NCI-H345 treated with DMSO at 0.1 percent for 48 hours (cell line): ENCODE measurements around the gene ECI1.
A peak's percentile ranks its signal among the peaks of the same experiment; 100 is the strongest.

Experiments used
- DNase-seq: peaks from one replicate; lab custom pipeline; 2025; ENCODE audit not compliant: unreplicated experiment; lab: John Stamatoyannopoulos, UW

ECI1 gene

DNA sequence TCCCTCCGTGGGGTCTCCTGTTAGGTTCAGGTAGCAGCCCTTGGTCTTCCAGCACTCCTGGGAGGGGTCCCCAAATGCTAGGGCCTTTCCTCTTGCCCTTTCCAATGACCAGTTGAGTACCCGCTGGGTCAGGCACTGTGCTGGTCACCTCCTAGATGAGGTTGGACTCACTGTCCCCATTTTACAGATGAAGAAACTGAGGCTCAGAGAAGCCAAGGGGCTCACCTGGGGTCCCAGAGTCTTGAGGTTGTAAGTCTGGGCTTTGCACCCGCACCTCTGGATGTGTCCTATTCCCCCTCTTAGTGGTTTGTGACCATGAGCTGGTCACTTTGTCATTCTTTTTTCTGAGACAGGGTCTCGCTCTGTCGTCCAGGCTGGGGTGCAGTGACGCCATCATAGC is 53.6 kb downstream of the ECI1 start:
- DNase-seq = no peak

DNA sequence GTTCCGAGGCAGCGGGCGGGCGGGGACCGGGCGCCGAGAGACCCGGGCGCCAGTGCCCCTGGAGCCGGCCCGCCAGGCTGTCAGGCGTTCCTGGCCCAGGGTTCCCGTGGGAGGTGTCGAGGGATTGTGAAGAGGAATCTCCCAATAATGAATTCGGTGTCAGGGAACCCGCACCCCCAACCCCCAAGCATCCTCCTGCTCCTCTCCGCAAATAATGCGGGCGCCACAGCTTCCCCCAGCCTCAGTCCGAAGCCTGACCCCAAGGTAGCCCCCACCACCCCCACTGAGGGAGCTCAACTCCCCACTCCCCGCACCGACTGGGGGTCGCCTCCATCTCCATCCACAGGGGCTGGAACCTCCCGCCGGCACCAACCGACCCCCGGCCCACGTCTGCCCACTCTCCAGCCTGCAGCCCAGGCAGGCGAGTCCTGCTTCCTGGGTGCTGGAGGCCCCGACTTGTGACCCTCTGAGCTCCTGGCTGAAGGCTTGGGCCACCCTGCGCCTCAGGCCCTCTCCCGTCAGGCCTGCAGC is 54.3 kb downstream of the ECI1 start:
- no peak for DNase-seq

DNA sequence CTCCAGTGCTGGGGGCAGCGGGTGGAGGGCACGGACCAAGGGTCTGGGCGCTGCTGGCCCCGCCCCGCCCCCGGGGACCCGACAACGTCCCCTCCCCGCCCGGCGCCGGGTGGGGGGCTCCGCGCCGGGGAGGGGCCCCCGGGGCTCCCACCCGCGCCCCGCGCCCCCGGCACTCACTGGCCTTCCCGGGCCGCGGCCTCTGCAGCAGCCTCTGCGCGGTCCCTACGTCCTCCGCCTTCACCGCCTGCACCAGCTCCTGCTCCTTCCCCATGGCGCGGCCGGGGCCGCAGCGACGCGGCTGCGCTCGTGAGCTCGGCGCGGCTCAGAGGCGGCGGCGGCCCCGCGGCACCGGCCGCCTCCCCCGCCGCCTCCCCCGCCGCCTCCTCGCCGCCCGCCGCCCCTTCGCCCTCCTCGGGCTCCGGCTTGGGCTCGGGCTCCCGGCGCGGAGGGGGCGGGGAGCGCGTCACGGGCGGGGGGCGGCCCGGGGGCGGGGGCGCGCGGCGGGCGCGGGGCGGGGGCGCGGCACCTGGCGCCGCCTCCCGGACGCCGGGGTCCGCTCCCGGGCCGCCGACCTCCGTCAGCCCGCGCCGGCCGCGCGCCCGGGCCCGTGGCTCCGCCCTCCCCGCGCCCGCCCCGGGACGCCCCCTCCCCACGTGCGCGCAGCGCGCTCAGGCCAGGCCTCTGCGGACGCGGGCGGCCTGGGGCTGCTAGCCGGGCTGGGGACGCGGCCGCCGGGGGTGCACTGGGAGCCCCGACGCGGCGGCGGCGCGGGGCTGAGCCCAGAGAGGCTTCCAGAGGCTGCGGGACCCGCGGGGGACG is 55.0 kb downstream of the ECI1 start, which contains the start of gene CASKIN1:
Gene CASKIN1 (minus strand): TSS at position 444 of the 819 bp plus-strand sequence. CDS start 173 bp downstream, at position 271.
- DNase-seq = no peak

DNA sequence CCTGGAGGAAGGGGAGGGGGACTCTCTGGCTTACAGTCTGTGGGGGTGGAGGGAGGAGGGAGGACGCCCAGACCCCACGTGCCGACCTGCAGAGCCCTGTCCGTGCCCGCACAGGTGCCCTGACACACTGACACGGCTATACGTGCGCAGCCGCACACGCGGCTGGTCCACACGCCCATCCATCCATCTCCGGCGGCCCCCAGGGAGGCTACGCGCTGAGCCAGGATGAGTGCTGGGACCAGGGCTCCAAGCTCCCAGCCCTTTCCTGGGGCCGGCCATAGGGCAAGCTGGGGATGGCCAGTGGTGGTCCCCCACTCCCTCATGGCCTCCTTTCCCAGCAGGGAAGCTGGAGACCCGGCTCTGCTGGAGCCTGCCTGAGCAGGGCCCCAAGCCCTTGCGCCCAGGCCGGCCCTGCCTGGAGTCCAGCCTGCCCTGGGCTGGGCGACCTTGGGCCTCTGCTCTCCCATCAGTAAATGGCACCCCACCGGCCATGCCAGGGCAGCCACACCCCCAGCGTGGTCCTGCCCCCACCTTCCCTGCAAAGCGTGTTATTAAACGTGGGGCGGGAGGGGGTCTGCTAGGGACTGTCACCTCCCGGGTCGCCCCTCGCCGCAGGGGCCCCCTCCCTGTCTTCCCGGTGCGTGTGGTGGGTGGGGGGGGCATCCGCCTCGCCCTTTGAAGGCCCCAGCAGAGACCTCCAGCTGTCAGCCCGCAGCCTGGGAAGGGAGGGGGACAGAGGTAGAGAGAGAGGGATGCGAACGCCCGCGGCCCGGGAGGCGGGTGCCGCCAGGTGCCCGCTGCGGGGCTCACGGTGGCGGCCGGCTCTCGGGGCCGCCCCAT is 55.8 kb downstream of the ECI1 start:
- DNase-seq = no peak

DNA sequence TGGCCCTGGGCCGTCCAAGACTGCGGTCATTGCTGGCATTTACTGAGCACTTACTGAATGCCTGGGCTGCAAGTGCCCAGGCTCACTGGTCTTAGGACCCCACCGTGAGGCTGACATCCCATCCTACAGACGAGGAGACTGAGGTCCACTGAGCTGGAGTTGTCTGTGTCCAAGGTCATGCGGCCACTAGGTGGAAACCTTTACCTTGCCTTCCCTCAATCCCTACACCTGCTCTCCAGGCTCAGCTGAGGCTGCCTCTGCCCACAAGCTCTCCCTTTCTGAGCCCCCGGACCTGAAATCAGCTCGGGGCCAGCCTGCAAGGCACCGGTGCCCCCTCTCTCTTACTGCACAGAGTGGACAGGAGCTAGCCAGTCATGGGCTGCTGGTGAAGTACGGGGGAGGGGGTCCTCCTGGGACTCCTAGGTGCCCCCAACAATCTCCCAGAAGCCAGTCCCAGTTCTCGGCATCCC is 56.5 kb downstream of the ECI1 start:
- peak; percentile 35 for DNase-seq

DNA sequence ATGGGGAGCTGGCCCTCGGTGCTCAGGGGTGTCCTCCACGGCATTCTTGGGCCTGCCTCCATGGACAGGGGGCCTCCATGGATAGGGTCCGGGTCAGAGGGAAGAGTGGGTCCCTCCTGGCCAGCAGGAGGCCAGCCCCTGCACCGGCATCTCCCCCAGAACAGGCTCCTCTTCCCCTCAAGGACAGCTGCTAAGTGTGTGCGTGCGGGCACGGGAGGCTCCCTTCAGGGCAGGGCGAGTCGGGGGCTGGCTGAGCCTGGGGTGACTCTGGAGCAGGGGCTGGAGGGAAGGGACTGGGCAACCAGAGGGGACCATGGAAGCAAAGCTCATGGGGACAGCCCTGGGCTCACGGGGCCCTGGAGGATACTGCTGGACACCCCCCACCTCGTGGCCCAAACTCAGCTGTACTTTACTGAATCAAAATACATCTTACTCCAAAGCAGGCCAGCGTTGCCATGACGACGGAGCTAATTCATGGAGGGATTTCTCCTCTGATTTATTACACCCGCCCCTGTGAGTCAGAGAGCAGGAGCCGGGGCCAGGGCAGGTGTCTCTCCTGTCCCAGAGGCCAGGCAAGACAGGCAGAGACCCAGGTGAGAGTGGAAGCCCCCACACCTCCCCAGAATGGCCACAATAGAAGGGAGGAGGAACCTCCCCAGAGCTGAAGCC is 57.1 kb downstream of the ECI1 start:
- no peak for DNase-seq

DNA sequence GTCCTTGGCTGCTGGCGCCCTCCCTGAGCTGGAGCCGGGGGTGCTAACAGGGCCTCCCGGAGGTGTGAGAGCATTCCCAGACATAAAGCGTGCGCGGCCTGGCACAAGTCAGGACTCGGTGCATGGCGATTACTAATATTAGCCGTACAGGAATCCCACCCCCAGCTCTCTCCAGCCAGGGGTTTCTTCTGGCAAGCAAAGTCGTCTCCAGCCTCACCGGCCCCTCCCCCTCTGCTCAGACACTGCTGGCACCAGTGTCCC is 60.0 kb downstream of the ECI1 start:
- no peak for DNase-seq

DNA sequence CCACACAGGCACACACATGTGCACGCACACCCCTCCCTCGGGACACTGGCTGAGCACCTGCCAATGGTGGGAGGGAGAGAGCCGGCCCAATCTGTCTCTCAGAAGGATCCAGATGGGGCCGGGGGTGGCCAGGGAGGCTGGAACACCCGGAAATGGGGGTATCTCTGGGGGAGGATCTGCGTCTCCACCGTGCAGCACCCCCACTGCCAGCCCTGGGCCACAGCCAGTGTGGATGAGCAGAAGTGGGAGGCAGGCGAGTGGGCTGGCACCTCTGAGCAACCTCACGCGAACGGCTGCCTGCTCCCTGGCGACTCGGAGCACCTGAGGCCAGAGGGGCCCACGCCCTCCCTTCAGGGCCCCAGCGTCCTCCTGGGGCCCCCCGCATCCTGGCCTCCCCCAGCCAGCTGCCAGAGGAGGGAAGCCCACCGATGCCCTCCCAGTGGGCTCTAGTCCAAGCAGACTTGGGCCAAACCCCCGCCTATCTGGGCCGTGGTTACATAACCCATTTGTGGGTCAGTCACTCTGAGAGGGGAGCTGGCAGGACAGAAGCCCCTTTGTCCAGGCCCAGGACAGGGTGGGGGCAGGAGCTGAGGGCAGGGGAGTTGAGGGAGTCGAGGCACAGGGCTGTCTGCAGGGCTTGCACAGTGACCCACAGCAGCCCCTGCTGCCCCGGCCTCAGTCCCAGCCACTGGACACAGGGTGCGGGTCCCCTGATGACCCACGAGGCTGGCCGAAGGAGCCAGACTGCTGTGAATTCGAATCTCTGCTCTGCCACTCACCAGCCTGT is 60.5 kb downstream of the ECI1 start:
- no peak for DNase-seq

DNA sequence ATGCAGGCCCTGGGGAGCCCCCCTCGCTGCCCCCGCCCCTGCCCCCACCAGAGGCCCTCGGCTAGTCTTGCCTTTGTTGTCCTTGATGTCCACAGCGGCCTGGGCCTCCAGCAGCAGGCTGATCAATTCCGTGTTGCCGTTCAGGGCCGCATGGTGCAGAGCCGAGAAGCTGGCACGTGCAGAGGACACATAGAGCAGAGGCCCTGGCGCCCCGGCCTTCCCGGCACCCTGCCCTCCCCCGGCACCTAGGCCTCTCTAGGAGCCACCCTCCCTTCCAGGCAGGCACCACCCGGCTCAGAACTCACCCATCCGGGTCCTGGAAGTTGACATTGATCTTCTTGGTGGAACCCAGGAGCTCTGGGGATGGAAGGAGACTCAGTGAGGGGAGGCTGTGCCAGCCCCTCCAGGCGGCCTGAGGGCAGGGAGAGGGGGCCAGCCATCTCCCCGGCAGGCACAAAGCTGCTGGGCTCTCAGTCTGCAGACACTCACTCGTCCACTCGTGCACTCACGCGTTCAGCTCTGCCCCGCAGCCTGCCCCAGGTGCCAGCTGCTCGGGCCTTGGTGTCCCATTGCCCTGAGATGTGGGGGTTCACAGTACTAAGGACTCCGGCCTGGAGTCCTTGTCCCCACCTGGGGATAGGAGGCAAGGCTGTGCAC is 61.3 kb downstream of the ECI1 start:
- DNase-seq = no peak
